Activated CD8-positive, alpha-beta memory T cell treated with anti-CD3 and anti-CD28 coated beads, Interleukin-2, amount 50 U/mL, for 1 hour (primary cell): Measurements from ENCODE around the gene HIVEP2.

Source experiments
- DNase-seq: peaks from one replicate; pipeline ENCODE4 v3.0.0-alpha.2; 2020; ENCODE audit errors: extremely low read depth

The HIVEP2 gene

DNA sequence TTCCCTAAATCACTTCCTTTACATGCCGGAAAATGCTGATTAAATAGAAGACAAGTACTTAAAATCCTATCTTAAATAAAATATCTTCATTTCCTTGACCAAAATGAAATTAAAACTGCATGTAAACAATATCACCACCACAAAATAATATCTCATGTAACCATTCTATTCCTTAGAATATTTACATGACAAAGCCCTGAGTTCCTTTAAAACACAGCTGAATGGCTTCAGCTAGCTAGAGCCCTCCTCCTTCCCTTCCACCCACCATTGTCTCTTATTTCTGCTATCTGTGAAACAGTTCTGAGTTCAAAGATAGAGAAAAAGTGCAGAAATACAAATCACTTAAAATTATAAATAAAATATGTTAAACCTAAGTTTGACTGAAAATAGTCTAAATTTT, 103.1 kb downstream of the HIVEP2 start:
- no peak for DNase-seq

DNA sequence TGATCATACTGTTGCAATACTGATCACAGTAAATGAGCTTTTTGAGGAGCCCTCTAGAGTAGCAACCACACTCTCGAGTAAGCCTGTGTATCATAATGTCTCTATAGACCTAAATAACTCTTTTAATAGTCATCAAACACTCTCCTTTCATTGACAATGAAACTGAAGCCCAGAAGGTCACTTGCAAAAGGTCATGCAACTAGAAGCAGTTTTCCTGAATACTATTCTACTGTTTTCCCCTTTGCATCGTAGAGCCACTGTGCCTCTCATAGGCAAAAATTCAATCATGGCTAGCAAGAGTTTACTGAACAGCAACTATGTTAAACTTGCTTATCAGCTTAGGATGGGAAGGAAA, 105.3 kb downstream of the HIVEP2 start:
- DNase-seq, result no peak

DNA sequence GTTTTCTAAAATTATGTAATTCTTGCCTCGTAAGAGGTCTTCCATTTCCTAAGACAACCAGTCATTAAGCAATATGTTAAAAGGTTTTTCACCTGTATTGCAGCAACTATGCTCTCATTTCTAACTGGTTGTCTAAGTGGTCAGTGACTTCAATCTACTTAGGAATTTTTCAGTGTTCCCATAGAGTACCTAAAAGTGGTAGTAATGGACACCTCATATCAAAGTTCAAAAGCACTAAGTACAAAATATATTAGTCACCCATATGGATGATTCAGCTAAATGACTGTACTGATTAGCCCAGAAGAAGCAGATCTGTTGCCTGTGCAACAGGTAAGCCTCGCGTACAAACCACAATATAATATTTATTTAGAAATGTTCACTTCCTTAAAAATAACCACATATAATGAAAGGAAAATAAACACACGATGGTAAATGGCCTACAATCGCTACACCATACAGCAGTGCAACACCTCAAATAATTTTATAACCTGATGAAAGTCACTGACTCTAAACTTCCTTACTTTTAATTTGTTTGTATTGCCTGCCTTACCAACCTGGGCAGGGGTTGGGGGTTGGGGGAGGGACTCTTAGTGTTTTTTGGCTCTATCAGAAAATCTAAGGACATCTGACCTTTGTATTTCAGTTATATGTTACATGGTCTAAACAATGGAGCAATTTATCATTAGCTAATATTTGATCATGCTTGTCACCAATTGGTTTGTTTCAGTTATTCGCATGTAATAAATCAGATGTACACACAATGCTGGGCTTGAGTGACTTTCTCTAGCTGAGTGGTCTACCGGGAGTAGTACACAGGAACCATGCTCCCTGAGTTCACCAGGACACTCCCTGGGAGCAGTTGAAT, 105.9 kb downstream of the HIVEP2 start:
- DNase-seq, result no peak

DNA sequence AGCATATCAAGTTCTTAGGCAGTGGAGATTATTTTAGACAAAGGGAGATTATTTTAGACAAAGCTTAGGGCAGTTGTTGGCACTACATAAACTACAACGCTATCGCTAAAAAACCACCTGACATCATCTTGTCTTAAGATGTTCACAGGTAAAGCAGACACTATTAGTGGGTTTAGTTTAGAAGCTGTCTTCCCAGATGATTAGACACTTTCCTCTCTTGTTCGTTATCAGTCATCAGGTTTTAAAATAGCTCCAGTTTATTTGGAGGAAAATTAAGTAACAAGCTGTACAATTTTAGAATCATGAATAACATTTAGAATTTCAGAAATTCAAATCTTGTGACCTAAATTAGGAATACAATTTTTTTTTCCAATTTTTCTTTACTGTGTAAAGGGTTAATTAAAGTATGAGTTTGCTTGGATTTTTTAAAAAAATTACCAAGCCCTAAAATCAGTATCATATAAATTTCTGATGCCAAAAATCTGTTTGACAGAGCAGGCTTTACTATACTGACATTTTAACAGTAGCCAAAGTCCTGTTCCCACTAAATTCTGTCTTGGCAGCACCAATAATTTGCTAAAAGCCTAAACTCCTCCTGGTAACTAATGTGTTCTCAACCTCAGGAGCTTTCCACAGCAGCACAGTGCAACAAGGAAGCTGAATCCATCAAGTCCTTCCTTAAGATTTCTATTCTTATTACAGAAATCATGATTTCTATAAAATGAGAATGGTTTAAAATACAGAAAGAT, 109.0 kb downstream of the HIVEP2 start:
- no peak for DNase-seq

DNA sequence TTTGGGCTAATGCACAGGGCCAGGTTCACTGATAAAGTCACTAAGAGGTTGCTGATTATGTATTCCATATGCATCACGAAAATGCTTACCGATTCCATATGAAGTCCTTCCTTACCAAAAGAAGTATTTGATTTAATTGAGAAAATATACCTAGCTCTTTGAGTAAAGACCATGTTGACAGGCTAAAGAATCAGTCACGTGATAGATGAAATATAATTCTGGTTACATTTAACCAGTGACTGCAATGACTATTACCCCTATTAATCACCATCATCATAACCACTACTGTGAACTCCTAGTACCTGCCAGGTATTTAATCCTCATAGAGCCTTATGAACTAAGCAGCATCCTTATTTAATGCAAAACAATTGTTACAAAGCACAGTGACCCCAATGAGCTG, 110.1 kb downstream of the HIVEP2 start:
- no peak for DNase-seq

DNA sequence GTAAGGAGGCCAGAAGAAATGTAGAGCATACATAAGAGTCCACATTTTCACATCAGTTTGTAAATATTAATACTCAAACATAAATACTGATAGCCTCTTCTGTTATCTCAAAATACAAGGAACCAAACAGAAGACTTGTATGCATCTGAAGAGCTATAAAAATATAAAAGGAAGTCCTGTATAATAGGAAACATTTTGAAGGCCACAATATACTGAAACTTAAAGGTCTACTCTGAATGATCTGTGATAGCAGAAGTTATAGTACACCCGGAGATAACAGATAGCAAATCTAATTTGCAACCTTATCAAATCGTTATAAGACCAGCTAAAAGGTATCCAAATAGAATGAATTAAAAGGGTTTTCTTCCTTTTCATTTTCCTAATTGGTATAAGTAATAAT, 111.2 kb downstream of the HIVEP2 start:
- DNase-seq, result no peak

DNA sequence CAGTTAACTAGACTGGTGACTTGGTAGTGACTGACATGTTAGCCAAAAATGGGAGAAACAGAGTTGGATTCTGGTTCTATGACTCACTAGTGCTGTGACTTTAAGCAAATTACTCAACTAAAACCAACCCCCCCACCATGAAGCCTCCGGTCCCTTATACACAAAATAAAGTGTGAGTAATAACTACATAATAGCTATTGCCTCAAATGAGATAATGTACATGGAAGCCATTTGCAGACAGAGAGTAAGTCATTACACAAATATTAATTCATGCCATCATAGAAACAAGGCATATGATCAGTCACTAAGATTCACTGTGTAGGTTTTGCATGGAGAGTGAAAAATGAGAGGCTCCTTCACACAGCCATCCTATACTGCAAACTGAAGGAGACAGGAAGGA, 111.9 kb downstream of the HIVEP2 start:
- DNase-seq, result no peak

DNA sequence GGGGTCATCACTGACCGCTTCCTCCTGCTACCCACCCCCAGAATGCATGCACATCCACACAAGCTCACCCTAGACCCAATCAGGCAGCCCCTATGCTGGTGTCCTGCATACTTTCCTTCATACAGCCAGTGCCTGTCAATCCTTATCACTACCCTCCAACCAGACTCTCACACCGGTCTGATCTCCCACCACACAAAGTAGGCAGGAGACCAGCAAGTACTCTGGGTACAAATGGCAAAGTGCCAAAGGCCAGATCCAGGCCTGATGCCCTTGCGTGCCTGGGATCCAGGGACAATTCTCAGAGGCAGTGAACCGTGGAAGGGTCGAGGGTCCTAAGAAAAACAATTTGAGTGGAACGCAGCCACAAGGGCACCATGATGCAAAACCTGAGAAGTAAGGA, 114.2 kb downstream of the HIVEP2 start:
- no peak for DNase-seq

DNA sequence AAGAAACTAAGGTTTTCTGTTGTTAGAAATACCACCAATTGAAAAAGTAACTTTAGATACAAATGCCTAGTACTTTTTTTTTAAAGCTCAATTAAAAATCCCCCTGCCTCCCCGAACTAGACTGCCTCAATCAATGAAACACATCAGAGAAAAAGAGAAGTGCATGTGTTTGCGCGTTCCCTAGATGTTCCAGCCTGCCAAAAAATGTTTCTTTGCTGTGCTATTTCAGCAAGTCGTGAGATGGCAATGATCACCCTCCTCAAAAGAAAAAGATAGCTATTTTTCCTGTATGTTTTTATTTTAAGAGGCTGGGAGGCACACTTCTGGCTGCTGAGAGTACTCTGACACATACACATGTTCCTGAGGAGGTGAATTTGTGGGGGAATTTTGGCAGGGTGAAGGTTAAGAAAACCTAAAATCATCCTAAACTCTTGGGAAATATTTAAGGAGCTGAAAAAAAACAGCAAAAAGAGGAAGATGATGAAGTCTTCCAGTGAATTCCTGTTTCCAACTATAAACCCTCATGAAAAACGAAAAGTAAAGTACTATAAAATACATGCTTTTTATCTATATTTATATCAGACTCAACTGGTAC, 114.8 kb downstream of the HIVEP2 start:
- no peak for DNase-seq

DNA sequence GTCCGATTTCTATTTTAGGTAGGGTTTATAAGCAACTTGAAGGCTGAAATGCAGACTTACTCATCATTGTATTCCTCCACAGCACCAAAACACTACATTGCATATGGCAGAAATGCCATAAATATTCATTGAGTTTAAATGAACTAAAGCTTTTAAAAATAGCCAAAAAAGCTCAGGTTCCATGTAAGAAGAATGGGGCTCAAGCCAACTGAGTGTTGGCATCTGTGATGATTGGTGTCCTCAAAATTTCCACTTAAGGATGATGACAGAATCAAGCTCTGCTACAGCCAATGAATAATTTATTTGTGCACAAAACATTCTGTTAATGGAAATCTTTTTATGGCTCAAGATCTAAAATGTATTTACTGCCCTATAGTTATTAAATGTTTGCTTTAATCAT, 115.4 kb downstream of the HIVEP2 start:
- DNase-seq, result no peak

DNA sequence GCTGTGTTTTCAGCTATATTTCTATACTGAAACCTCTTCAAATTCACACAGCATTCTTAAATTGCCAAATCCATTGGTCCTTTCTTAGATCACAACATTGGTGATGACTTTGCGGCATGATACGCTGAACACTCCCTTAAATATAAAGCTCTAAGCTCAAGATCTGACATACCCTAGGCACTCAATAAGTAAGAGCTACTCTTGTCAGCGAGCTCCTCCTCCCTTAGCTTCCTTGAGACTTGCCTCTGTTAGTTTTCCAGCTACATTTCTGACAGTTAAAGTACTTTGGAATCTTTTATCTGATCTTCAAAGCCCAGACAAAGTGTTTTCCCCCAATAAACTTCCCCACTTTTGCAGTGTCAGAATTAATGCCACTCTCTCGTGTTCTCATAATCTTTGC, 117.0 kb downstream of the HIVEP2 start:
- DNase-seq, result no peak

DNA sequence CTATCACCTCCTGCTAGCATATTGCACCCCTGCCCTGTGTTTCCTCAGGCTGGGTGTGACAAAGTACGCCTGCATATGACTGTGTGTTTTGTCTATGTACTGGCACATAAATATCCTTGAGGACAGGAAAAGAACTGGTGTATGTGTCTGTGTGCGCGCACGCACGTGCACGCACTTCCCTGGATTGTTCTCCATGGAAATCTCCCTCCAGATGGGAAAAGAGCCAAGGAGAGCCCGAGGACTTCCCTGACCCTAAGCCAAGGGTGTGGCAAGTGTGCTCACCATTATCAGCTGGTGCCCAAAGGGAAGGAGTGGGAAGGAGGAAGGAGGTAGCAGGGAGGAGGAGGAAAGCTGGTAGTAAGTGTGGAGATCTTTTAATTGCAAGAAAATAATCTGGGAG, 117.6 kb downstream of the HIVEP2 start:
- no peak for DNase-seq

DNA sequence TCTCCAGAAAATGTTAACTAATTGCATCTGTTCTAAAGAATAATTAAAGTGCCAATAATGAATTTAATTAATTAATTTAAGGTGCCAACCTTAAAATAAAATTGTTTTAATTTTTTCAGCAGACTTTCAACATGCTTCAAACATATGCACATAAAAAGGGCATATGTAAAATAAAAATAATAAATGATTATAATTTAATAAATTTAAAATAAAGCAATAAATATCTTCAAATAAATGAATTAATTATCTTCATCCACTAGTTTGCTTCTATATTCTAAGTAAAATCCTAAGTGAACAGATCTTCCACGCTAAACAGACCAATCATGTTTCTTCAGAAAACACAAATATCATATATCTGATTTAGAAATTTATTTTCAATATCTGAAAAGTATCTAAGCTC, 119.2 kb downstream of the HIVEP2 start:
- no peak for DNase-seq

DNA sequence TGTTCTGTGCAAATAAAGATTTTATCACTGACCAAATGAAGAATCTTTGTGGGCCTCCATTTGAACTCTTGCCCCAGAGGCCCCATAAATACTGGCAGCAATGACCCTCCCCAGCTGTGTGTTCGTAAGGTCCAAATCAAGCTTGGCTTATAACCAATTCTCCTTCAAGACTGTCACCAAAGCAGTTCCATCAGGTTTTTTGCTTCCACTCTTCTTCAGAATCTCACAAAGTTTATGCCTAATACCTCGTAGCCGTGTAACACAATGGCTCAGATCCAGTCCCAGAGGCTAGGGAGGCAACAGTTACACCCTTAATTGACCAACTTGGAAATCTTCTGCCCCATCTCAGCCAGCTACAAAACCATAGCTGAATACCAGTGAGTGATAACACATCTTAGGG, 120.5 kb downstream of the HIVEP2 start:
- DNase-seq, result no peak

DNA sequence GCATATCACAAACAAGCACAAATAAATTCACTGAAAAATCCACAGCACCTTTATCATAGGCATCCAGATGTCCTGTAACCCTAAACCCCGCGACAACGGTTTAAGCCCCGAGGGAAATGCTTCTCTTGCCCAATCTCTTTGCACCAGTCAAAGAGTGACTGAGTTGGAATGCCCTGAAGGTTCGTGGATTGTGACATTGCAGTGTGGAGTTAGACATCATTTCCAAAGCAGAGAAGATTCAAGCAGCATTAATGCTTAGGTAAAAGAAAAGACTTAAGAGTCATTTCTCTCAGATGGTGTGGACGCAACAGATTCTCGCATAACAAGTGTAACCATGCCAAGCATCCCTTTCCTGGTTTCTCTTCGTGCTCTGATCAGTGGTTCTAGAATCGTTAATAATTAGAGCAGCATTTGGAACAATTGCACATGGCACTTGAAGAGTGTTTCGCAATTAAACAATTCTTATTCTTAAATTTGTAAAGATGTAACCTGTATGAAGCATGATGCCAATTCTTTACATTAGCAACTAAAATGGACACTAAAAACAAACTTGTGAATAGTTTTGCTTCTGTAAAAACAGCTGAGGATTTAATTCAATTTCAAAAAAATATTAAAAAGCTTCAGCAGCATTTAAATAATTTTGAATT, 121.6 kb downstream of the HIVEP2 start:
- no peak for DNase-seq

DNA sequence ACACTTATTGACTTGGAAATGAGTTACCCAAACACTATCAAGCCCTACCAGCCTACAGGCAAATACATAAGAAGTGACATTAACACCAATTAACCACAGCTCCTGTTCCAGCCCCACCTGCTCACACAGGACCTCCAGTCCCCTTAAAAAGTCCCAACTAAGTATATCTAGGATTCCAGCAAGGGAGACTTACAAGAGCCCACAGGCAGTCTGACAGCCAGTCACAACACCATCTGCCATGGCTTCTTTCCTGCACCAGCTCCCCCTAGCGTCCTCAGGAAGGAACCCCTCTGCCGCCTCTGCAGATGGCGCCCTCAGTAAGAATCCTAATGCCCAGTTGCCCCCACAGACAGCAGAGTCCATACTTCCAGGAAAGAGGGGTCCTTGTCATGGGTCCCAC, 122.1 kb downstream of the HIVEP2 start:
- no peak for DNase-seq

DNA sequence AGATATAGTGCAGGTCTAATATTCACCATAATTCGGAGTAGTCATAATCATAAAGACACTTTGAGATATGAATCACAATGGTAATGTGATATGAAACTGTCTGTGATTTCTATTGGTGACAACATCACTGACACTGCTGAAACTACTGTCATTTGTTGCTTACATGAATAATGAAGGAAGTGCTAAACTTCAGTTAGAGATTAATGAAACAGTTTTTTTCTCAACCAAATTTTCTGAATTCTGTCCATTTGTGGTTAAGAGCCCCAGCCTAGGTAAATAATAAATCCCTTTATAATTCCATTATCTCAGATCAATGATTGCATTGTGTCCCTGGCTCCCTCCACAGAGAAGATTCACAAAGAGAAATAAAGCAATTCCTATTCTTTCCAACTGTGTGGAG, 122.6 kb downstream of the HIVEP2 start:
- DNase-seq, result no peak

DNA sequence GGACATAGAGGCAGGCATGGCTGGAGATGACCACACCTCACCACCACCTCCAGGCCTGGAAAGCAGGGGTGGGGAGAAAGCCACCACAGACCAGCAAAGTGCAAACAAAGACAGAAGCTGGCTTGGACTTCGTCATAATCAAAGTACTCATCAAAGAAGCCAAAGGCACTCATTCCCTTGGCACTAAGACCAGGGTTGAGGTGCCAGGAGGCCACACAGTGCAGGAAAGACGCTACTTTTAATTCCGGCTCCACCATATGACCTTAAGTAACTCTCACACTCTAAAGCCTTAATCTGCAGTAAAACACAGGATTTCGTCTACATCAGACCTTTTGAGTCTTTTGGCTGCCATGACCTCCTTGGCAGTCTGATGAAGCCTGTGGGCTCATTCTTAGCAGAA, 123.1 kb downstream of the HIVEP2 start:
- no peak for DNase-seq

DNA sequence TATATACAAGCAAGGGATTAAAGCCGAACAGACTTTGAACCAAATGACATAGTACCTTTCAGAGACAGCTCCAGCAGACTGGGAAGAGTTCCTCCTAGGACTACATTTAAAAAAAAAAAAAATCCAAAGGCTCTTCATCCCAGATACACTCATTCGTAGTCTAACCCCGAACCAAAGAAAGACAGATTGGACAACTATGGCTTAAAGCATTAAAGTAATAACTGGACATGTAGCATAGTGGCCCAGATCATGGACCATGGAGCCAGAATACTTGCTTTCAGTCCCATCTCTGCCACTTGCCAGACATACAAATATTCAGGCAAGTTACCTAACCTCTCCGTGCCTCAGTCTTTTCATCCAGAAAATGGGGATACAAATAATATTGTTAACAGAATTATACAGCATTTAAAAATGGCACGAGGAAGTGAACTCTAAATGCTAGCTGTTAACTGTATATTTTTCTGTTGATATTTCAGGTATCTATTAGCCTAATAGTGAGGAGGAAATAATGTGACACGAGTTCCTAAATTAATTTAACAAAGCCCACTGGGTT, 123.7 kb downstream of the HIVEP2 start:
- no peak for DNase-seq

DNA sequence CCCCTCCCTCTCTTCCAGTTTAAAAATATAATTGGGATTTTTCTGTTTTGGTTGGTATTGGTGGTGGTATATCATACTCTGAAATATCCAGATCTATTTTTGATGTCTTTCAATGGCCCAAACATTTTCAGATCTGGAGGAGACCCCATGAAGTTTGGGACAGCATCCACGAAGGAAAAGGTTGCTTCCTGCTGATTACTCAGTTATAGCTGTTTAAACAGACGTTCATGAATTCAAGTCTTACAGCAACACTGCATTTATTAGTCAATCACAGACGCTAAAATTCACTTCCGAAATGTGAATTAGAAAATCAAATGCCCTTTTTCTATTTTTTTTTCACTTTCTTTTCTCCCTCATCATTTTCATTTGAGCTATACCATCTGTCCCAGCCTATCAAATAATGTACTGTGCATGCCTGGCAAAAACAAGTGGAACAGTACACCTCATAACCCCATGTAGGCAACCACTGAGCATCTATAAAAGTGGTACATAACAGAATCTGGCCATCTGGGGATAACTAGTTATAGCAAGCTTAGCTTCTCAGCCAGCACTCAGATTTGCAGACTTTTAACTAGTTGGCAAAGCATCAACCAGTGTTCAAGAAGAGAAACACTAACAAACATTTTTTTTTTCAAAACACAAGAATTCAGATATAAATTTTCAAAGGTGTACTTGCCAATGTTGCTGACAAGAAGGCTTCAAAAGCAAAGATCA, 124.5 kb downstream of the HIVEP2 start:
- no peak for DNase-seq

DNA sequence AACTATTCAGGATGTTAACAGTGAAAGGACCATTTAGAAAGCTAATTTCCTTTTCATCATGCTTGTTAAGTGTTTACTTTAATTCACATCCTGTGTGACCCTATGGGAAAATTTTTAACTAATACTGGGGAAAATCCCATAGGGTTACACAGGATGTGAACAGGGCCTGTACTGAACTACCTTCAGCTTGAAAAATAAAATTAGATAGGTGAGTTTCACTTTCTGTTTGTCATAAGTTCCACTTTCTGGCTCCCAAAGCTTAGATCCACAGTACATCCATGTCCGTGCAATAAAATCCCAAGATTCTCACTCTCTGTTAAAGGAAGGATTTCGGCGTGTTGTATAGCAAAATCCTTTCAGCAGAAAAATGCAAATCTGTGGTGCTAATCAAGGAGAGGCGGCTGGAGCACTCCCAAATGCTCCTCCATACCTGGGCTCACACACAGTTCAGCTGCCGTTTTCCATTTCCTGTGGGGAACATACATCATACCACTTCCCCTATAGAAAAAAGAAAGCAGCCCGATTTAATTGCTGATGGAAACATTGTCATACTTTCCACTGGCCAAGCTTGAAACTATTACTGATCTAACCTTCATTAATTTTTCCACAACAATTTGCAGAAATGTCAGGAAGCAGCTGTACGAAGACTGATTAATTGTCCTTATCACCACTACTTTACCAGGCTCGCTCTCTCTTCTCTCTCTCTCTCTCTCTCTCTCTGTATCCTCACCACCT, 125.2 kb downstream of the HIVEP2 start:
- peak; percentile 31 for DNase-seq
